ENCODE results near the gene SLC26A1.

DNA sequence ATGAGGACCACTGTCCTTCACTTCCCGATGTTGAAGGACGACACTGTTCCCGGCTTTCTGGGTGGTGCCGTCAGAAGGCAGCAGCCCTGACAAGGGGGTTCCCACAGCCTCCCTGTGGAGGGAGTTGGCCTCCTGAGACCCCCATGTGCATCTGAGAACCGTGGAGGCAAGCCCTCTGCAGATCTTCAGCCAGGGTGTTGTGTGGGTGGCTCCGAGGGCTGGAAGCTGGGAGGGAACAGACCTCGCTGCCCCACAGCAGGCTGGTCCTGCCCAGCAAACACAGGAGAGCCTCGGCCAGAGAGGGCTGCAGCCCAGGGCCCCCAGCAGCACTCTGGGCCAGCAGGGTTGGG, 36.0 kb downstream of the SLC26A1 start:
- TF ChIP-seq RAD21 (IDR thresholded peaks at IDR 0.05; ENCODE audit: low read depth), result no peak
- TF ChIP-seq TAF1 (IDR thresholded peaks at IDR 0.05; ENCODE audit: low read depth), result no peak

Data from Ishikawa (cell line).